ENCODE measurements around the gene SLC2A13.

SLC2A13 gene

GRCh38 chr12:40105515-40106201 lies at the start of gene SLC2A13:
Gene SLC2A13 (minus strand): TSS chr12:40106081. CDS start chr12:40105808, 273 bp downstream.
- peak; percentile 11 for DNase-seq (ENCODE audit: low read depth)

GRCh38 chr12:40154381-40154780 lies 48.5 kb upstream of the SLC2A13 start:
- DNase-seq (ENCODE audit: low read depth), result no peak

GRCh38 chr12:40153432-40153831 lies 47.6 kb upstream of the SLC2A13 start:
- DNase-seq (ENCODE audit: low read depth), result no peak

- DNase-seq (ENCODE audit: low read depth), result peak; percentile 15
Observed at GRCh38 chr12:40152783-40153383, 47.0 kb upstream of the SLC2A13 start.

GRCh38 chr12:40149673-40150260 lies 43.9 kb upstream of the SLC2A13 start:
- no peak for DNase-seq (ENCODE audit: low read depth)

GRCh38 chr12:40146800-40147797 lies 41.2 kb upstream of the SLC2A13 start:
- no peak for DNase-seq (ENCODE audit: low read depth)

GRCh38 chr12:40145896-40146295 lies 40.0 kb upstream of the SLC2A13 start:
- no peak for DNase-seq (ENCODE audit: low read depth)

GRCh38 chr12:40144023-40144422 lies 38.1 kb upstream of the SLC2A13 start:
- DNase-seq (ENCODE audit: low read depth), result no peak

- DNase-seq (ENCODE audit: low read depth), result no peak
Observed at GRCh38 chr12:40142001-40142744, 36.3 kb upstream of the SLC2A13 start.

GRCh38 chr12:40138526-40138925 lies 32.6 kb upstream of the SLC2A13 start:
- no peak for DNase-seq (ENCODE audit: low read depth)

GRCh38 chr12:40137252-40137651 lies 31.4 kb upstream of the SLC2A13 start:
- no peak for DNase-seq (ENCODE audit: low read depth)

GRCh38 chr12:40127408-40127807 lies 21.5 kb upstream of the SLC2A13 start:
- DNase-seq (ENCODE audit: low read depth), result no peak

- DNase-seq (ENCODE audit: low read depth), result no peak
Observed at GRCh38 chr12:40123496-40123895, 17.6 kb upstream of the SLC2A13 start.

- DNase-seq (ENCODE audit: low read depth), result no peak
Observed at GRCh38 chr12:40122842-40123241, 17.0 kb upstream of the SLC2A13 start.

- DNase-seq (ENCODE audit: low read depth), result no peak
Observed at GRCh38 chr12:40117818-40118217, 11.9 kb upstream of the SLC2A13 start.

GRCh38 chr12:40110586-40110985 lies 4.7 kb upstream of the SLC2A13 start:
- DNase-seq (ENCODE audit: low read depth), result no peak

- DNase-seq (ENCODE audit: low read depth), result no peak
Observed at GRCh38 chr12:40107803-40108620, 2.1 kb upstream of the SLC2A13 start.

- peak; percentile 36 for DNase-seq (ENCODE audit: low read depth)
Observed at GRCh38 chr12:40107098-40107802, 1.4 kb upstream of the SLC2A13 start.

- DNase-seq (ENCODE audit: low read depth), result no peak
Observed at GRCh38 chr12:40106655-40107054, 774 bp upstream of the SLC2A13 start.

GRCh38 chr12:40106202-40106533 lies 287 bp upstream of the SLC2A13 start:
- no peak for DNase-seq (ENCODE audit: low read depth)

Measured in HS-27A (cell line).